ENCODE results near the gene FGFR2. TPM values are rescaled to one million over a fixed set of nuclear protein-coding genes. Genes with fewer than 3 reads are reported as not detected.

FGFR2 gene
- total RNA-seq, 1 donor from 2014 or later: 8.0 TPM

DNA sequence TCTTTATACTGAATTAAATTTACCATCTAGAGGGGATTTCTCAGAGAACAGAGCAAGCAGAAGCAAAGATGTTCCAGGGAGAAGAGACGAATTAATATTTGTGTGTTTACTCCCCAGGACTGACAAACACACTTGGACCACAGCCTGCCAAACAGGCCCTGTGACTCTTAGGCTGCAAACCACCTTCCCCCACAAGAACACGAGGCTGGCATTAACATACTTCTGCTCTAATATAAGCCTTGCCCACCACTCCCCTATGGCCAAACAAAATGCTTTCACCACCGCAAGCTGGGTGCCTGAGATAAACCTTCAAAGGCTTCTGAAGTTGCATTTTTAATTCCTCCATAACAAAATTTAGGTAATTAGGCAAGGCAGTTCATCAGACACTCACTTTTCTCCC is 88.4 kb downstream of the FGFR2 start:
- peaks cover 4% of the 10 kb centered on the region for H3K36me3 Mint-ChIP-seq (ENCODE audit: unreplicated experiment)
- H3K27ac Mint-ChIP-seq (ENCODE audit: unreplicated experiment): no peak overlapping the region
- no peaks in the 10 kb centered on the region for H3K27me3 Mint-ChIP-seq (ENCODE audit: unreplicated experiment)
- TF ChIP-seq, protein P1, sequence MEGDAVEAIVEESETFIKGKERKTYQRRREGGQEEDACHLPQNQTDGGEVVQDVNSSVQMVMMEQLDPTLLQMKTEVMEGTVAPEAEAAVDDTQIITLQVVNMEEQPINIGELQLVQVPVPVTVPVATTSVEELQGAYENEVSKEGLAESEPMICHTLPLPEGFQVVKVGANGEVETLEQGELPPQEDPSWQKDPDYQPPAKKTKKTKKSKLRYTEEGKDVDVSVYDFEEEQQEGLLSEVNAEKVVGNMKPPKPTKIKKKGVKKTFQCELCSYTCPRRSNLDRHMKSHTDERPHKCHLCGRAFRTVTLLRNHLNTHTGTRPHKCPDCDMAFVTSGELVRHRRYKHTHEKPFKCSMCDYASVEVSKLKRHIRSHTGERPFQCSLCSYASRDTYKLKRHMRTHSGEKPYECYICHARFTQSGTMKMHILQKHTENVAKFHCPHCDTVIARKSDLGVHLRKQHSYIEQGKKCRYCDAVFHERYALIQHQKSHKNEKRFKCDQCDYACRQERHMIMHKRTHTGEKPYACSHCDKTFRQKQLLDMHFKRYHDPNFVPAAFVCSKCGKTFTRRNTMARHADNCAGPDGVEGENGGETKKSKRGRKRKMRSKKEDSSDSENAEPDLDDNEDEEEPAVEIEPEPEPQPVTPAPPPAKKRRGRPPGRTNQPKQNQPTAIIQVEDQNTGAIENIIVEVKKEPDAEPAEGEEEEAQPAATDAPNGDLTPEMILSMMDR (IDR thresholded peaks at IDR 0.05): no peak
- H3K4me1 Mint-ChIP-seq (ENCODE audit: unreplicated experiment): peaks cover 26% of the 10 kb centered on the region
- no peaks in the 10 kb centered on the region for H3K9me3 Mint-ChIP-seq (ENCODE audit: unreplicated experiment)
- DNase-seq (ENCODE audit: extremely low spot score, unreplicated experiment): no peak
- H3K4me3 Mint-ChIP-seq (ENCODE audit: unreplicated experiment): no peak overlapping the region

DNA sequence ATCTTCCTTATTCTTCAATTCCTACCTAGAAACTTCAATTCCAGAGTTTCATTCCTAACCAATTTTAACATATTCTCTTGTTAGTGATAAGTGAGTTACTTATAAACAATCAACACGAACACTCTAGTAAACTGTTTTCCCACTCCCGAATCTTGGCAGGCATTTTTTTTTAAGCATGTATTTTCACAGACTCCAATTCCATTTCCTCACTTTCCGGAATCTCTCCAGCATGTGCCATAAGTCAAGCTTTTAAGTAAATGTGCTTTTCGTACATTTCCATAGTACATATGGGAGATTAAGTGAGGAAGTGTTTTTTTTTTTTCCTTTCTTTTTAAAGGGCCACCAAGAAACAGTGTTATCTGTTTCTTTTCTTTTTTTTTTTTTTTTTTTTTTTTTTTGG is 89.1 kb downstream of the FGFR2 start:
- no peak for DNase-seq (ENCODE audit: extremely low spot score, unreplicated experiment)
- Mint-ChIP-seq H3K4me3 (ENCODE audit: unreplicated experiment) (no peak overlapping the region), H3K27me3 (ENCODE audit: unreplicated experiment) (no peaks in the 10 kb centered on the region), H3K36me3 (ENCODE audit: unreplicated experiment) (peaks cover 4% of the 10 kb centered on the region), H3K27ac (ENCODE audit: unreplicated experiment) (no peak overlapping the region), H3K9me3 (ENCODE audit: unreplicated experiment) (no peaks in the 10 kb centered on the region), H3K4me1 (ENCODE audit: unreplicated experiment) (peaks cover 29% of the 10 kb centered on the region)
- TF ChIP-seq, protein P1 (IDR thresholded peaks at IDR 0.05): no peak

DNA sequence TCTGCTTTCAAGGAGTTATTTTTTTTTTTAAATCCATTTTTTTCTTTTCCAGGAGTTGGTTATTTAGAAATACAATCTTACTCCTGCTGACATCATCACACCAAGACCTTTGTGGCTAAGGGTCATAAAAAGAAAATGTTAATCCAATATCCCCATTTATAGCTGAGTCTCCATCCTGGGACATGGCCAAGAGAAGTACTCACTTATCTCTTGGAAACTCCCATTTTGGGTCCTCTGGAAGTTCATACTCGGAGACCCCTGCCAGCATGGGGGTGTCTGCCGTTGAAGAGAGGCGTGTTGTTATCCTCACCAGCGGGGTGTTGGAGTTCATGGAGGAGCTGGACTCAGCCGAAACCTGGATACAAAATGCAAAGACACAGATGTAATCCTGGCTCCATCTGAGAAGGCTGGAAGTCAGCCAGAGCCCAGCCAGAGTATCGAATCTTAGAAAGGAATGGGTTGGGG is 94.6 kb downstream of the FGFR2 start:
- TF ChIP-seq, protein P1 (IDR thresholded peaks at IDR 0.05): no peak
- DNase-seq (ENCODE audit: extremely low spot score, unreplicated experiment): no peak
- Mint-ChIP-seq H3K4me3 (ENCODE audit: unreplicated experiment) (no peak overlapping the region), H3K9me3 (ENCODE audit: unreplicated experiment) (no peaks in the 10 kb centered on the region), H3K27ac (ENCODE audit: unreplicated experiment) (no peak overlapping the region), H3K36me3 (ENCODE audit: unreplicated experiment) (peaks cover 3% of the 10 kb centered on the region), H3K27me3 (ENCODE audit: unreplicated experiment) (no peaks in the 10 kb centered on the region), H3K4me1 (ENCODE audit: unreplicated experiment) (peaks cover 37% of the 10 kb centered on the region)

DNA sequence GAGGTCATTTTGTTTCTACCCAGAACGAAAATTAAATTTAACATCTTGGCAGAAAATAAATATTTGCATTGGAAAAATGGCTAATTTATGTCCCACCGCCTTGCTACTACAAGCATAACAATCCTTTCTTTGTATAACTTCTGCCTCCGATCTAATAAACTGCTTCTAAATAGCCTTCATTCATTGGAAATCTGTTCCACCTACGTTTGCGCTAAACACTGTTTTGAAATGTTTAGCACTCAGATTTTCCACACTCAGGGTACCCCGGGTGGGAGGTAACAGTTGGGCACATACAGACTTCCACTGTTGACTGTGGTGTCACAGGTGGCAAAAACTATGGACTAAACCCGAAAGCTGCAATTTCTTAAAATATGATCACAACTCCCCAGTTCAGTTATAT is 96.4 kb downstream of the FGFR2 start:
- Mint-ChIP-seq H3K4me3 (ENCODE audit: unreplicated experiment) (no peak overlapping the region), H3K27me3 (ENCODE audit: unreplicated experiment) (no peaks in the 10 kb centered on the region), H3K36me3 (ENCODE audit: unreplicated experiment) (peaks cover 8% of the 10 kb centered on the region), H3K27ac (ENCODE audit: unreplicated experiment) (no peak overlapping the region), H3K4me1 (ENCODE audit: unreplicated experiment) (peaks cover 33% of the 10 kb centered on the region), H3K9me3 (ENCODE audit: unreplicated experiment) (no peaks in the 10 kb centered on the region)
- TF ChIP-seq, protein P1 (IDR thresholded peaks at IDR 0.05): no peak
- DNase-seq (ENCODE audit: extremely low spot score, unreplicated experiment): no peak

DNA sequence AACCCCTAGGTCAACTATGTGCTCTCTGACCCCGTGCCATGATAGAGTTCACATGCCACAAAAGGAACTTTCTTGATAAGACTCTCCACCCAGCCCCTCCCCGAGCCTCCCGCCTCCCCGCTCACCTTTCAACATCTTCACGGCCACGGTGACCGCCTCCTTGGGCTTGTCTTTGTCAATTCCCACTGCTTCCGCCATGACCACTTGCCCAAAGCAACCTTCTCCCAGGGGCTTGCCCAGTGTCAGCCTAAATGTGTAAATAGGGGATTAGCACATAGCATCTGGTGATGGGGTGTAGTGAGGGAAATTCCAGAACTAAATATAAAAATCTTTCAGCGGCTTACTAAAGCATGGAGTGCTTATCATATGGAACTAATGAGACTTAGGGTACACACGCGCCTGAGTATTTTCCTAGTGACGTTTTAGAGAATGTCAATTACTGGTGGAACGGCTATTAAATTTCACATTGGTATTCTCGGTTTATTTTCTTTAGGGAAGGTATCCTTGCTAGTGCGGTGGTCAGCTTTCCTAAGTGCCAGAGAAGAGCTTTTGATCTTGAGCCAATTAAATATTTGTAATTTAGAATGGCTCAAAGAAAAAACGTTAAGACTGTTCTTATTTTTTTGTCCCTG is 97.4 kb downstream of the FGFR2 start:
- peaks cover 8% of the 10 kb centered on the region for H3K36me3 Mint-ChIP-seq (ENCODE audit: unreplicated experiment)
- no peak overlapping the region for H3K27ac Mint-ChIP-seq (ENCODE audit: unreplicated experiment)
- no peaks in the 10 kb centered on the region for H3K9me3 Mint-ChIP-seq (ENCODE audit: unreplicated experiment)
- peaks cover 30% of the 10 kb centered on the region for H3K4me1 Mint-ChIP-seq (ENCODE audit: unreplicated experiment)
- DNase-seq (ENCODE audit: extremely low spot score, unreplicated experiment): no peak
- H3K27me3 Mint-ChIP-seq (ENCODE audit: unreplicated experiment): no peaks in the 10 kb centered on the region
- TF ChIP-seq, protein P1 (IDR thresholded peaks at IDR 0.05): no peak
- H3K4me3 Mint-ChIP-seq (ENCODE audit: unreplicated experiment): no peak overlapping the region

Data from osteocyte (in vitro differentiated cells).